Neuronal stem cell (in vitro differentiated cells): ENCODE measurements around the gene C1QTNF9.

Experiments
- DNase-seq: peaks from one replicate; pipeline ENCODE4 v3.0.0-alpha.2; 2013; ENCODE audit warnings: low spot score
- H2AFZ ChIP-seq: one replicate; pipeline ENCODE4 v1.6.1; 2013; ENCODE audit warnings: mild to moderate bottlenecking, low read length, inconsistent platforms
- H2AK5ac ChIP-seq: 2 replicates; pipeline ENCODE4 v1.6.1; 2013; ENCODE audit warnings: low read depth, mild to moderate bottlenecking, inconsistent platforms, low read length, moderate library complexity, mixed read lengths
- H2BK120ac ChIP-seq: 2 replicates; pipeline ENCODE4 v1.6.1; 2013; ENCODE audit warnings: low read depth, mild to moderate bottlenecking, inconsistent platforms, low read length, moderate library complexity, mixed read lengths
- H2BK12ac ChIP-seq: one replicate; pipeline ENCODE4 v1.6.1; 2013; ENCODE audit warnings: low read length, inconsistent platforms
- H2BK15ac ChIP-seq: 2 replicates; pipeline ENCODE4 v1.6.1; 2013; ENCODE audit warnings: mild to moderate bottlenecking, low read length, inconsistent platforms, mixed read lengths
- H2BK5ac ChIP-seq: one replicate; pipeline ENCODE4 v1.6.1; 2013; ENCODE audit warnings: inconsistent platforms, mild to moderate bottlenecking, low read length, moderate library complexity
- H3K14ac ChIP-seq: one replicate; pipeline ENCODE4 v1.6.1; 2013; ENCODE audit warnings: low read length, inconsistent platforms
- H3K18ac ChIP-seq: 2 replicates; pipeline ENCODE4 v1.6.1; 2013; ENCODE audit warnings: low read length, inconsistent platforms
- H3K23ac ChIP-seq: 2 replicates; pipeline ENCODE4 v1.6.1; 2013; ENCODE audit warnings: low read depth, mild to moderate bottlenecking, mixed read lengths, low read length, inconsistent platforms; ENCODE audit not compliant: poor library complexity
- H3K27ac ChIP-seq: replicated peaks from 3 replicates; pipeline ENCODE4 v1.5.1; 2013; ENCODE audit warnings: low read length, inconsistent platforms
- H3K27me3 ChIP-seq, 3 experiments: 2 replicates each; pipeline ENCODE4 v1.6.1; 2013; ENCODE audit warnings: low read length in 3 of 3, mild to moderate bottlenecking in 2 of 3, inconsistent platforms in 1 of 3, low read depth in 1 of 3, mixed read lengths in 1 of 3, moderate library complexity in 1 of 3; ENCODE audit not compliant: control insufficient read depth in 3 of 3, insufficient read depth in 3 of 3
- H3K36me3 ChIP-seq, 2 donors: replicated peaks in 1 of 2; 2 replicates each; pipeline ENCODE4 v1.6.1; 2013; ENCODE audit warnings: low read length in 2 of 2; ENCODE audit not compliant: control insufficient read depth in 2 of 2, insufficient read depth in 2 of 2
- H3K4ac ChIP-seq: 2 replicates; pipeline ENCODE4 v1.6.1; 2013; ENCODE audit warnings: inconsistent platforms, mild to moderate bottlenecking, low read length, moderate library complexity
- H3K4me1 ChIP-seq, 2 donors: 1 replicate in 1 of 2; 2 replicates in 1 of 2; pipeline ENCODE4 v1.6.1; 2013; ENCODE audit warnings: low read length in 2 of 2, low read depth in 1 of 2; ENCODE audit not compliant: control insufficient read depth in 2 of 2, insufficient read depth in 1 of 2
- H3K4me2 ChIP-seq: one replicate; pipeline ENCODE4 v1.6.1; 2013; ENCODE audit warnings: mild to moderate bottlenecking, low read length, inconsistent platforms; ENCODE audit not compliant: insufficient read depth, poor library complexity, severe bottlenecking
- H3K4me3 ChIP-seq, 2 donors: 2 replicates each; pipeline ENCODE4 v1.5.1; 2013; ENCODE audit warnings: low read length in 2 of 2, mild to moderate bottlenecking in 2 of 2, inconsistent platforms in 1 of 2, moderate library complexity in 1 of 2
- H3K79me1 ChIP-seq: one replicate; pipeline ENCODE4 v1.6.1; 2013; ENCODE audit warnings: low read depth, mild to moderate bottlenecking, inconsistent platforms, low read length, moderate library complexity
- H3K9ac ChIP-seq: one replicate; pipeline ENCODE4 v1.6.1; 2013; ENCODE audit warnings: mild to moderate bottlenecking, low read depth, low read length, inconsistent platforms; ENCODE audit not compliant: poor library complexity
- H3K9me3 ChIP-seq, 2 donors: replicated peaks in 1 of 2; 2 replicates each; pipeline versions ENCODE3 to v1.6.1; 2013; ENCODE audit warnings: low read length in 2 of 2, mild to moderate bottlenecking in 2 of 2, inconsistent platforms in 1 of 2, low read depth in 1 of 2, mixed read lengths in 1 of 2, moderate library complexity in 1 of 2; ENCODE audit not compliant: control insufficient read depth in 2 of 2, insufficient read depth in 1 of 2
- H4K8ac ChIP-seq: one replicate; pipeline ENCODE4 v1.6.1; 2013; ENCODE audit warnings: low read depth, mild to moderate bottlenecking, inconsistent platforms, low read length, moderate library complexity
- H4K91ac ChIP-seq: one replicate; pipeline ENCODE4 v1.6.1; 2013; ENCODE audit warnings: low read length, low read depth, mild to moderate bottlenecking, inconsistent platforms; ENCODE audit not compliant: poor library complexity
- WGBS, 2 donors: extraction: QIAGEN DNeasy Blood & Tissue Kit; methylation state at CpG; one replicate each; pipeline ENCODE4 v1.1.7; 2013; ENCODE audit warnings: missing lambda C conversion rate in 2 of 2, mixed read lengths in 1 of 2; ENCODE audit not compliant: insufficient read length in 2 of 2, insufficient replicate concordance in 1 of 2; ENCODE audit errors: extremely low coverage in 2 of 2; 5-methylcytosine and 5-hydroxymethylcytosine counted together

Gene C1QTNF9

DNA sequence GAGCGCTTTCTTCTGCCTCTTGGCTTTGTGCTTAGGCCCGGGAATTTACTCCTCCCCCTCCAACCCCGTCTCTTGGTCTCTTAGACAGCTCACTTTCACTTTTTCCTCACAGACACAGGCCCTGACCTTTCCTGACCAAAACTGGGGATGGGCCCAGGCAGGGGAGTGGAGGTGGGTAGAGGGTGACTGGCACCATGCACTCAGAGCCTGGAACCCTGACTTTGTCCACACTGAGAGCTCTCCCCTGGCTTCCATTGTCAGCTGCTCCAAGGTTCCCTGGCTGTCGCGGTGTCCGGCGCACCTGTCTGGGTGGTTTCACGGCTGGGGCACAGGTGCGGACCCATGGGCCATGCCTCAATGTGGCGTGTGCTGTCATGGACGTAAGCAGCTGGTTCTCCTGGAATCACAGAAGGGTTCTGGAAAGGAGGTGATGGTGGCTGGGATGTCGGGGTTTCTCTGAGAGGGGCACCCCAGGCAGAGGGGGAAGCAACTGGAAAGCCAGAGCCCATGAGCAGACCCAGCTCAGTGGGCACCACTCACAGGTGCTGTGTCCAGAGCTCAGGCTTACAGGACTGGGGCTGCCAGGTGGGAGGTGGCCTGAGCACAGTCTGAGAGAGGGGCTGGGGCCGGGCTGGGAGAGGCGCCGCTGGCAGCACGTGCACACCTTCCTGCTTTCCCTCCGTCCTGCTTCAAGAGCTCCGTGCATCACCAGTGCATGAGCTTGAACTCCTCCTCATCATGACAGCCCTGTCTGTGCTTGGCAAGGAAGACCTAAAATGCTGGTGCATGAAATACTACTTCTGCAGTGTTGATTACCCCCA lies 28.0 kb upstream of the C1QTNF9 start:
- Histone ChIP-seq H4K8ac (no peak overlapping the region), H3K18ac (peak overlapping the region; percentile 61), H3K27ac (no peak overlapping the region), H3K9me3 (no peaks in the 10 kb centered on the region), H2BK15ac (no peak overlapping the region), H3K27me3 (no peaks in the 10 kb centered on the region), H3K36me3 (peaks cover 6 to 65% of the 10 kb centered on the region in 2 donors), H3K4me3 (no peak overlapping the region), H4K91ac (no peak overlapping the region), H2BK12ac (no peak overlapping the region), H2BK120ac (no peak overlapping the region), H3K79me1 (peaks cover 1% of the 10 kb centered on the region), H2AK5ac (no peak overlapping the region), H2BK5ac (no peak overlapping the region), H3K4me1 (peaks cover 0 to 4% of the 10 kb centered on the region in 2 donors), H2AFZ (no peak overlapping the region), H3K14ac (no peak overlapping the region), H3K4ac (no peak overlapping the region), H3K4me2 (no peak overlapping the region), H3K23ac (no peak overlapping the region), H3K9ac (no peak overlapping the region)
- no peak for DNase-seq
- WGBS, 2 donors, result no CpG with 5 or more reads among the region's 18 CpGs

DNA sequence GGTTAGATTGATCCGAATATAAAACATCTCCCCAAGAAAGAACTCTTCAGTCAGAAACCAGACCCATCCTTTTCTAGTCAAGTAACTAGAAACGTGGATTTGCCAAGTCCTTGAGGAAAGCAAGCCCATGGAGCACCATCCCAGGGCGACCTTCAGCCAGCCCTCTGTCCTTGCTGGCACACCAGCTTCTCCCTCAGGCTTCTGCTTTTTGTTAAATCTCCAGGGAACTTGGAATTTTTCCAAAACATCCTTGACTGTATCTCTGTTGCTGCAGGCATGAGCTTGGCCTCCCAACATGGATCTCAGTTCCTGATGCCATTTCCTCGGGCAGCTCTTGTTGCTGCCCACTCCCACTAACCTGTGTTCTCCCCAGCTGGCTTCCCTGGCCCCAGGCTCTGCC lies 27.1 kb upstream of the C1QTNF9 start:
- H3K9me3 ChIP-seq, result no peaks in the 10 kb centered on the region

DNA sequence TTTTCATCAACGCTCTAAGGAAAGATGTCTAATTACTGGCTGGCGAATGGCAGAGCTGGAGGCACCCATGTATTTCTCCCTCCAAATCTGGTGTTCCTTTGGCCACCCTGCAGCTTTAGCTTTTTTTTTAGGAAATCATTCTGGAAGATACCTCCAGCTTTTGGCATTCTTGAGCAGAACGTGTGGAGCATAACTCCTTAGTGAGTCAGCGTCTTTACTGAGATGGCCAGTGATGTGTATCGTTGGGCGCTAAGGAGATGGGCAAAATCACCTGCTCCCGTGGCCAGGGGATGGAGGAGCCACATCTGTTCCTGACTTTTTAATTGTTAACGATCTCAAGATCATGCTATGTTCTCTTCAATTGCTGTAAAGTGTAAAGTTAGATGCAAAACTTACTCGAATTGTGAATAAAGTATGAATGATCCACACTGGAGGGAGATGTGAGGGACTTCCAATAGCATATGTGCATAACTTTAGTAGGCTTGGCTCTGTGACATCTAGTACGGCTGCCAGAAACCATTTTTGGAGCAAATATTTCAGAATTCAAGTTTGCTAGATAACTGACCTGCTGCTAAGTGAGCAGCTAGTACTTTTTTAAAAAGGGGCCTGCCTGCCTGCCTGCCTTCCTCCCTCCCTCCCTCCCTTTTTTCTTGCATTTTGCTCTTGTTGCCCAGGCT lies 24.4 kb upstream of the C1QTNF9 start:
- no peak overlapping the region for H3K14ac ChIP-seq
- no peak overlapping the region for H4K8ac ChIP-seq
- no peak overlapping the region for H2BK15ac ChIP-seq
- DNase-seq, result no peak
- peaks cover 18 to 98% of the 10 kb centered on the region in 2 donors for H3K36me3 ChIP-seq
- no peak overlapping the region for H3K27ac ChIP-seq
- no peak overlapping the region for H2BK5ac ChIP-seq
- no peak overlapping the region for H2AFZ ChIP-seq
- no peaks in the 10 kb centered on the region for H3K27me3 ChIP-seq
- no peak overlapping the region for H3K18ac ChIP-seq
- H2AK5ac ChIP-seq, result no peak overlapping the region
- no peak overlapping the region for H3K4me3 ChIP-seq
- peaks cover 1% of the 10 kb centered on the region for H3K79me1 ChIP-seq
- no peak overlapping the region for H4K91ac ChIP-seq
- no peak overlapping the region for H3K4ac ChIP-seq
- H3K4me2 ChIP-seq, result no peak overlapping the region
- no peak overlapping the region for H3K23ac ChIP-seq
- peaks cover 0 to 4% of the 10 kb centered on the region in 2 donors for H3K4me1 ChIP-seq
- H2BK120ac ChIP-seq, result no peak overlapping the region
- H3K9me3 ChIP-seq, result no peaks in the 10 kb centered on the region
- no peak overlapping the region for H2BK12ac ChIP-seq
- no CpG with 5 or more reads among the region's 10 CpGs for WGBS, 2 donors
- no peak overlapping the region for H3K9ac ChIP-seq

More for the DNA sequence above, 27.1 kb upstream of the C1QTNF9 start:
- no peak overlapping the region for H3K18ac ChIP-seq
- H3K4me3 ChIP-seq, result no peak overlapping the region
- no peak overlapping the region for H2BK12ac ChIP-seq
- H3K36me3 ChIP-seq, result peaks cover 12 to 73% of the 10 kb centered on the region in 2 donors
- H3K27ac ChIP-seq, result no peak overlapping the region
- no peak overlapping the region for H3K9ac ChIP-seq
- no peak overlapping the region for H2BK15ac ChIP-seq
- H3K79me1 ChIP-seq, result peaks cover 1% of the 10 kb centered on the region
- peaks cover 0 to 4% of the 10 kb centered on the region in 2 donors for H3K4me1 ChIP-seq
- H2AK5ac ChIP-seq, result no peak overlapping the region
- no peak overlapping the region for H2BK5ac ChIP-seq
- H3K23ac ChIP-seq, result no peak overlapping the region
- H2BK120ac ChIP-seq, result no peak overlapping the region
- H4K8ac ChIP-seq, result no peak overlapping the region
- DNase-seq, result no peak
- H3K4ac ChIP-seq, result no peak overlapping the region
- H3K14ac ChIP-seq, result no peak overlapping the region
- no CpG with 5 or more reads among the region's 4 CpGs for WGBS, 2 donors
- no peaks in the 10 kb centered on the region for H3K27me3 ChIP-seq
- no peak overlapping the region for H2AFZ ChIP-seq
- no peak overlapping the region for H4K91ac ChIP-seq
- H3K4me2 ChIP-seq, result no peak overlapping the region

DNA sequence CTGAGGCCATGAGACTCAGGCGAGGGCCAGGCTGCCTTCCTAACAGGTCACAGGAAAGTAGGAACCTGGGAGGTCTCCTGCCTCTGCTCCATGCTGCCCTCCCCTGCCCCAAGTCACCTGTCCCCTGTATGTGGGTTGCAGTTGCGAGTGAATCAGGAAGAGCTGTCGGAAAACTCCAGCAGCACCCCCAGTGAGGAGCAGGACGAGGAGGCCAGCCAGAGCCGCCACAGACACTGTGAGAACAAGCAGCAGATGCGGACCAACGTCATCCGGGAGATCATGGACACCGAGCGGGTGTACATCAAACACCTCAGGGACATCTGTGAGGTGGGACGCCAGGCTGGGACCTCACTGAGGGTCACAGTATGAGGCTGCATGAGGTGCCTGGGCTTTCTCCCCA lies 22.8 kb upstream of the C1QTNF9 start:
- Histone ChIP-seq H4K91ac (no peak overlapping the region), H3K4ac (no peak overlapping the region), H3K9ac (no peak overlapping the region), H3K23ac (peak overlapping the region; percentile 31), H3K4me1 (no peaks in the 10 kb centered on the region), H3K27me3 (no peaks in the 10 kb centered on the region), H3K27ac (no peak overlapping the region), H3K4me3 (no peak overlapping the region), H4K8ac (no peak overlapping the region), H3K36me3 (peaks cover 30 to 98% of the 10 kb centered on the region in 2 donors), H3K14ac (no peak overlapping the region), H2AK5ac (no peak overlapping the region), H2AFZ (no peak overlapping the region), H2BK12ac (no peak overlapping the region), H3K79me1 (peaks cover 1% of the 10 kb centered on the region), H3K9me3 (no peaks in the 10 kb centered on the region), H3K18ac (no peak overlapping the region), H2BK120ac (no peak overlapping the region), H3K4me2 (no peak overlapping the region), H2BK15ac (no peak overlapping the region), H2BK5ac (no peak overlapping the region)
- no peak for DNase-seq
- no CpG with 5 or more reads among the region's 11 CpGs for WGBS, 2 donors
